GM12878 (cell line): ENCODE measurements around the gene DDX24. TPM values are rescaled to one million over a fixed set of nuclear protein-coding genes. Genes with fewer than 3 reads are reported as not detected.

Experiments
- ATAC-seq: fragments of 200-7000 bp; cut with Tn5 transposase; 3 replicates; pipeline ENCODE4 v1.9.1; 2020; ENCODE audit warnings: mild to moderate bottlenecking, moderate library complexity
- BruUV-seq: library from RNA; stranded (reverse); fragments of 400-500 nt; replicated peaks from 2 replicates; lab custom pipeline; 2021; lab: Mats Ljungman, UMichigan
- CTCF ChIA-PET: fragments of 300-600 bp; sonication (Branson Sonifier 250); formaldehyde crosslinking; extraction: SDS; loops from one replicate; lab custom pipeline; 2021; ENCODE audit warnings: inconsistent platforms; lab: Yijun Ruan, JAX
- POLR2A ChIA-PET: fragments of 350-600 bp; formaldehyde crosslinking; extraction: SDS; loops from one replicate; lab custom pipeline; 2021; ENCODE audit warnings: inconsistent platforms; lab: Charles Lee
- RAD21 ChIA-PET: fragments of 300-600 bp; sonication (Branson Sonifier 250); formaldehyde crosslinking; loops from one replicate; lab custom pipeline; 2023; ENCODE audit warnings: antibody characterized with exemption; ENCODE audit not compliant: unreplicated experiment; lab: Charles Lee
- SMC1A ChIA-PET: fragments of 300-600 bp; sonication (Branson Sonifier 250); formaldehyde crosslinking; loops from one replicate; lab custom pipeline; 2023; ENCODE audit not compliant: unreplicated experiment, uncharacterized antibody; lab: Charles Lee
- DNase-seq: peaks from one replicate; pipeline ENCODE4 v3.0.0-alpha.2; 2011; ENCODE audit warnings: low read depth, low spot score
- FAIRE-seq: peaks from 3 replicates; lab custom pipeline; 2011; peaks lifted over from hg19 to GRCh38; lab: Jason Lieb, UNC
- H2AFZ ChIP-seq: 2 replicates; pipeline ENCODE4 v1.6.0; 2011; ENCODE audit warnings: low read depth, low read length, control low read depth; ENCODE audit not compliant: control insufficient read depth
- H3K27ac ChIP-seq: 2 replicates; pipeline ENCODE4 v1.5.1; 2011; ENCODE audit warnings: control low read depth; ENCODE audit not compliant: control insufficient read depth, insufficient read depth
- H3K27me3 ChIP-seq, 2 experiments: replicated peaks in 1 of 2; 2 replicates each; pipeline versions ENCODE4 v1.6.0 to v1.6.1; 2011; ENCODE audit warnings: low read length in 1 of 2; ENCODE audit not compliant: control insufficient read depth in 2 of 2, insufficient read depth in 2 of 2
- H3K36me3 ChIP-seq, 2 experiments: 2 replicates each; pipeline ENCODE4 v1.5.1; 2011; ENCODE audit warnings: low read length in 1 of 2; ENCODE audit not compliant: control insufficient read depth in 2 of 2, insufficient read depth in 2 of 2
- H3K4me1 ChIP-seq: 2 replicates; pipeline ENCODE4 v1.6.1; 2011; ENCODE audit warnings: mild to moderate bottlenecking, low read length, moderate library complexity, mixed read lengths; ENCODE audit not compliant: control insufficient read depth, insufficient read depth
- H3K4me2 ChIP-seq: 2 replicates; pipeline ENCODE4 v1.6.0; 2011; ENCODE audit warnings: control low read depth; ENCODE audit not compliant: control insufficient read depth, insufficient read depth
- H3K4me3 ChIP-seq: fragments of 200-600 bp; sonication (generic); 2 replicates; pipeline ENCODE4 v1.5.1; 2016
- H3K79me2 ChIP-seq: 2 replicates; pipeline ENCODE4 v1.6.0; 2011; ENCODE audit warnings: low read length; ENCODE audit not compliant: control insufficient read depth, insufficient read depth
- H3K9ac ChIP-seq: 2 replicates; pipeline ENCODE4 v1.8.0; 2011; ENCODE audit warnings: low read length, control low read depth, mixed read lengths; ENCODE audit not compliant: control insufficient read depth, insufficient read depth
- H3K9me3 ChIP-seq: replicated peaks from 3 replicates; pipeline ENCODE4 v1.5.1; 2011; ENCODE audit warnings: mild to moderate bottlenecking, low read length; ENCODE audit not compliant: control insufficient read depth, insufficient read depth
- H4K20me1 ChIP-seq: 2 replicates; pipeline ENCODE4 v1.6.0; 2011; ENCODE audit not compliant: control insufficient read depth, insufficient read depth
- BACH1 ChIP-seq: fragments of 450-650 bp; IDR thresholded peaks from 2 replicates; pipeline ENCODE4 v1.6.1; 2017; ENCODE audit warnings: mild to moderate bottlenecking, borderline replicate concordance
- BCL3 ChIP-seq: IDR thresholded peaks from 2 replicates; pipeline ENCODE4 v1.6.1; 2011; ENCODE audit warnings: borderline replicate concordance, low read depth, mild to moderate bottlenecking, moderate library complexity, low read length; ENCODE audit not compliant: insufficient read depth, poor library complexity, severe bottlenecking
- CBX5 ChIP-seq: sonication (generic); IDR thresholded peaks from 2 replicates; pipeline ENCODE4 v1.6.1; 2016; ENCODE audit warnings: low read depth, moderate library complexity, mild to moderate bottlenecking, inconsistent platforms
- ESRRA ChIP-seq: IDR thresholded peaks from 2 replicates; pipeline ENCODE4 v1.6.1; 2012; ENCODE audit warnings: mild to moderate bottlenecking, low read length, improper control_type of control experiment
- HDAC2 ChIP-seq: fragments of 200-600 bp; sonication (generic); IDR thresholded peaks from 2 replicates; pipeline ENCODE4 v1.6.1; 2017
- IKZF1 ChIP-seq: fragments of 450-650 bp; conservative IDR thresholded peaks from 2 replicates; pipeline ENCODE4 v1.6.1; 2017; ENCODE audit warnings: antibody characterized with exemption, mild to moderate bottlenecking
- IRF5 ChIP-seq: fragments of 450-650 bp; IDR thresholded peaks from 2 replicates; pipeline ENCODE4 v1.6.1; 2017; ENCODE audit warnings: borderline replicate concordance
- LARP7 ChIP-seq: fragments of 450-650 bp; IDR thresholded peaks from 2 replicates; pipeline ENCODE4 v1.6.1; 2017; ENCODE audit warnings: mild to moderate bottlenecking
- MEF2B ChIP-seq: fragments of 450-650 bp; IDR thresholded peaks from 2 replicates; pipeline ENCODE4 v1.6.1; 2018; ENCODE audit warnings: mild to moderate bottlenecking, moderate library complexity; ENCODE audit not compliant: partially characterized antibody, poor library complexity, severe bottlenecking
- MTA2 ChIP-seq: fragments of 450-650 bp; IDR thresholded peaks from 2 replicates; pipeline ENCODE4 v1.6.1; 2016; ENCODE audit warnings: low read depth, mild to moderate bottlenecking, moderate library complexity
- NFXL1 ChIP-seq: fragments of 450-650 bp; IDR thresholded peaks from 2 replicates; pipeline ENCODE4 v1.6.1; 2017; ENCODE audit warnings: antibody characterized with exemption, mild to moderate bottlenecking, borderline replicate concordance
- PML ChIP-seq: IDR thresholded peaks from 2 replicates; pipeline ENCODE4 v1.6.1; 2012; ENCODE audit warnings: low read length, inconsistent platforms
- POLR2AphosphoS5 ChIP-seq: IDR thresholded peaks from 2 replicates; pipeline ENCODE4 v1.6.1; 2011; ENCODE audit warnings: mild to moderate bottlenecking, low read length, inconsistent platforms
- RELB ChIP-seq: fragments of 450-650 bp; IDR thresholded peaks from 2 replicates; pipeline ENCODE4 v1.6.1; 2017; ENCODE audit warnings: low read depth, mild to moderate bottlenecking, moderate library complexity
- SIN3A ChIP-seq: IDR thresholded peaks from 2 replicates; pipeline ENCODE4 v1.6.1; 2012; ENCODE audit warnings: low read depth, low read length, improper control_type of control experiment
- SRF ChIP-seq, 2 experiments: IDR thresholded peaks; 2 replicates each; pipeline ENCODE4 v1.6.1; 2011; ENCODE audit warnings: low read depth in 2 of 2, low read length in 2 of 2, mild to moderate bottlenecking in 1 of 2, moderate library complexity in 1 of 2
- TBL1XR1 ChIP-seq: IDR thresholded peaks from 2 replicates; pipeline ENCODE4 v1.6.1; 2012; ENCODE audit warnings: low read depth, low read length, improper control_type of control experiment
- TCF3 ChIP-seq: IDR thresholded peaks from 2 replicates; pipeline ENCODE4 v1.6.1; 2012; ENCODE audit warnings: low read depth, mild to moderate bottlenecking, low read length, borderline replicate concordance; ENCODE audit not compliant: insufficient read depth
- USF2 ChIP-seq: IDR thresholded peaks from 2 replicates; pipeline ENCODE4 v1.6.1; 2011; ENCODE audit warnings: low read depth, low read length, improper control_type of control experiment, borderline replicate concordance
- WRNIP1 ChIP-seq: IDR thresholded peaks from 2 replicates; pipeline ENCODE4 v1.6.1; 2011; ENCODE audit warnings: low read depth, low read length, improper control_type of control experiment, borderline replicate concordance
- WGBS: methylation state at CpG from one replicate; pipeline ENCODE4 v1.1.6; 2016; ENCODE audit warnings: low lambda C conversion rate; ENCODE audit not compliant: insufficient replicate concordance, insufficient coverage; ENCODE audit errors: missing lambda C conversion rate; 5-methylcytosine and 5-hydroxymethylcytosine counted together
- in situ Hi-C: fragments of 300-500 bp; cut with MboI; formaldehyde crosslinking; loops from 9 replicates; pipeline ENCODE4 v1.14.3; 2018; ENCODE audit warnings: mixed read lengths
- intact Hi-C: fragments of 100-400 bp; cut with micrococcal nuclease; formaldehyde crosslinking; loops from one replicate; pipeline ENCODE4 v1.14.2; 2022; ENCODE audit not compliant: unreplicated experiment
- polyA plus RNA-seq, 11 experiments: library from polyadenylated mRNA; depleted of rRNA in 4 of 11; unstranded in 6 of 11; stranded (reverse) in 5 of 11; fragments of >200 nt; fragmentation: Nextera tagmentation in 4 of 11; fragmentation: Illumina TruSeq in 1 of 11; extraction: Ambion mirVana in 4 of 11; extraction: Trizol in 1 of 11; gene quantifications; 1 replicate in 1 of 11; 2 replicates in 10 of 11; pipeline versions ENCODE4 v1.2.1 to v1.2.3, GENCODE V29; 2011 to 2016; ENCODE audit warnings: inconsistent platforms in 2 of 11, missing spikeins in 2 of 11, low read depth in 1 of 11
- total RNA-seq, 4 experiments: library from RNA; depleted of rRNA in 3 of 4; stranded (reverse); fragments of >200 nt in 3 of 4; fragmentation: Illumina TruSeq in 1 of 4; extraction: Trizol in 1 of 4; gene quantifications; 2 replicates each; pipeline versions ENCODE4 v1.2.1 to v1.2.3, GENCODE V29; 2013 to 2021

The DDX24 gene
- total and polyA plus RNA-seq, 10 of the 15 experiments (the other 5 are each of a cell fraction or from before 2014, with no cell fraction given): 137 to 266 (median 184) TPM

GRCh38 chr14:94011795-94012194 lies 69.2 kb downstream of the DDX24 start:
- peaks cover 36% of the 10 kb centered on the region for H3K4me1 ChIP-seq
- ChIA-PET POLR2A (interaction anchor here (1.2 to 1.5 kb wide), 2 partner anchors 30 to 52 kb away, joined by 3 read pairs; no protein-coding TSS in a partner anchor), CTCF (interaction anchor here (0.6 to 8.1 kb wide), 14 partner anchors 10 to 170 kb away, joined by 3 to 56 read pairs (median 4); partner anchors contain the start of gene IFI27L2), RAD21 (interaction anchor here (0.8 to 2.0 kb wide), 10 partner anchors 14 to 125 kb away, joined by 3 to 16 read pairs (median 4); partner anchors contain the start of gene OTUB2), SMC1A (interaction anchor here (0.8 to 5.4 kb wide), 12 partner anchors 9 to 125 kb away, joined by 3 to 26 read pairs (median 6); partner anchors contain the start of genes ASB2 and OTUB2)
- H4K20me1 ChIP-seq: no peaks in the 10 kb centered on the region
- H3K79me2 ChIP-seq: no peaks in the 10 kb centered on the region
- no peak overlapping the region for H2AFZ ChIP-seq
- H3K4me2 ChIP-seq: peak overlapping the region; percentile 39
- H3K4me3 ChIP-seq: peak overlapping the region; percentile 55; the same call in 1 of the 2 replicates
- DNase-seq (no peak), ATAC-seq (peak; percentile 60), FAIRE-seq (peak; percentile 74)
- no peak overlapping the region for H3K9ac ChIP-seq
- no TSS peak for BruUV-seq
- H3K27ac ChIP-seq: peak overlapping the region; percentile 9; the same call in 1 of the 2 replicates
- H3K27me3 ChIP-seq: peaks cover 0 to 2% of the 10 kb centered on the region in 2 experiments; a peak in 1 of 4 replicates
- H3K36me3 ChIP-seq: no peaks in the 10 kb centered on the region
- 0% methylated on average over 2 of the region's 2 CpGs for whole genome bisulfite sequencing
- no peaks in the 10 kb centered on the region; the same call in 2 of the 3 replicates for H3K9me3 ChIP-seq
- intact Hi-C loops: no loop called here
- in situ Hi-C loops: no loop called here
- peak; percentile 86; the same call in 1 of the 2 replicates for TF ChIP-seq BACH1
- peak; percentile 82 for TF ChIP-seq MEF2B
- TF ChIP-seq POLR2AphosphoS5: no peak
- no peak for TF ChIP-seq NFXL1
- TF ChIP-seq IRF5: no peak
- no peak for TF ChIP-seq SIN3A
- no peak for TF ChIP-seq TCF3
- TF ChIP-seq WRNIP1: no peak
- no peak for TF ChIP-seq ESRRA
- no peak; the same call in 1 of the 2 replicates for TF ChIP-seq CBX5
- peak in 1 of 2 experiments; percentile 71; a peak in 1 of 4 replicates for TF ChIP-seq SRF (IDR thresholded peaks at IDR 0.05; ENCODE audit: low read depth in 2 of 2, low read length in 2 of 2)
- TF ChIP-seq BCL3: no peak
- no peak for TF ChIP-seq USF2
- no peak for TF ChIP-seq PML
- TF ChIP-seq LARP7: no peak
- TF ChIP-seq MTA2: peak; percentile 48; the same call in 1 of the 2 replicates
- TF ChIP-seq RELB: peak; percentile 58
- no peak; the same call in 1 of the 2 replicates for TF ChIP-seq IKZF1
- no peak for TF ChIP-seq TBL1XR1
- TF ChIP-seq HDAC2: no peak
